ENCODE results near the gene MAP2K5.

The MAP2K5 gene

DNA sequence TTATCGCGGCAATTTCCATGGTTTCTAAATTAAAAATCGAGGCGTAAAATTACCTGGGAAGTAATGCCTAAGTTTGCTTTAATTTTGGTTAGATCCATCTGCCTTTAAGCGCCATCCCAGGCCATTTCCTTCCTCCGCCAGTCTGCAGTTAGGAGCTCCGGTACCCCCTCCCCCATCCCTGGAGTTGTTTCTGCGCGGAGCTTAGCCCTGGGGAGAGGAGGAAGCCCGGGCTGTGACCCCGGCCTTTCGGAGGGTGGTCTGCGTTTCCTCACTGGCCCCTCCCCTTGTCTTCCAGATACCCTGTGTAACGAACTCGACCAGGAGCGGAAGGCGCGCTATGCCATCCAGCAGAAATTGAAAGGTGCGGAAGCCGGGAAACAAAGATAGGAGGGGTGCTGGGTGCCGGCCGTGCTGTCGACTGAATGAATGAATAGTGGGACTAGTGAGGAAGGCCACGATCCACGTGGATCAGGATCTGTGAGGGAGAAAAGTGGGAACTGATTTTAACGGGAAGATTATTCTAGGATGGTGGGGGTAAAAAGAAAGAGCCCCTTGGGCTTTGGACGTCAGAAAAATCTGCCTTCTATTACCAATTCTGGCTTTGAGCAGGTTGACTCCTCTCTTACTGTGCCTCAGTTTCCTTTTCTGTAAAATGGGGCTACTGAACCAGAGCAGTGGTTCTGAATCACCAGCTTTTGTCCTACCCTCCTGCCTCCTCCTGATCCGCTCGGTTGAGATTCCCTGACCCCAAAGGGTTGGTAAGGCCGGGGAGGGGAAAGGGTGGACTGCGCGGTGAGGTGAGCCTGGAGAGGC, 290.6 kb downstream of the MAP2K5 start:
- DNase-seq (ENCODE audit: low read depth in 2 of 3, low spot score in 1 of 3): no peak

DNA sequence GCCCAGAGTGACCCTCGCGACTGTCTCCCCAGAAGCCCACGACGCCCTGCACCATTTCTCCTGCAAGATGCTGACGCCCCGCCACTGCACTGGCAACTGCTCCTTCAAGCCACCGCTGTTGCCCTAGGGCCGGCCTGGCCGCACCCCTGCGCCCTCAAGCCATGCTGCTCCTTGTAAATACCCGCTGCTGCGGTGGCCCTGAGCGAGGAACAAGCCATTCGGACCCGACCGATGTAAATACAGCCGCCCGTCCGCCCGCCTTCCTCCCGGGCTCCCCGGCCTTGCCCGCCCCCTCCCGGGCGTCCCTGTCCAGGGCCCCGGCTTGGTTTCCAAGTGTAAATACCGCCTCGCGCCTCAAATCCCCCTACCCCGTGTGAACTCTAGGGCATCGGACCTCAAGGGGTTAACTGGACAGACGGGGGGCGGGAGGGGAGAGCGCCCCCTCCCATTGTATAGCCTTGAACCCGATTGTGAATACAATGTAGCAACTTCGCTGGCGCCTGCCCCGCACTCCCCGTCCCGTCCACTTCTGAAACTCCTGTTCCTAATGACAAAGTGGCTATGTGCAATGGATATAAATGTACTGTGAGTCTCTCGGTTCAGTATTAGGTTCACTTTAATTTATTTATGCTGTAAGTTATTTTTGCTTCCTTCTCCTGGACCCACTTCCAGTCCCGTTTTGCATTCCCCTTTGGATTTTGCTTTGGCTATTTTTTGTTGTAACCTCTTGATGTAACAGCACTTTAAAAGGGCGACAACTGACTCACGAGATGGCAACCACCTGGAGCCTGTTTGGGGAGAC, 291.4 kb downstream of the MAP2K5 start:
- DNase-seq (ENCODE audit: low read depth in 2 of 3, low spot score in 1 of 3): no peak

DNA sequence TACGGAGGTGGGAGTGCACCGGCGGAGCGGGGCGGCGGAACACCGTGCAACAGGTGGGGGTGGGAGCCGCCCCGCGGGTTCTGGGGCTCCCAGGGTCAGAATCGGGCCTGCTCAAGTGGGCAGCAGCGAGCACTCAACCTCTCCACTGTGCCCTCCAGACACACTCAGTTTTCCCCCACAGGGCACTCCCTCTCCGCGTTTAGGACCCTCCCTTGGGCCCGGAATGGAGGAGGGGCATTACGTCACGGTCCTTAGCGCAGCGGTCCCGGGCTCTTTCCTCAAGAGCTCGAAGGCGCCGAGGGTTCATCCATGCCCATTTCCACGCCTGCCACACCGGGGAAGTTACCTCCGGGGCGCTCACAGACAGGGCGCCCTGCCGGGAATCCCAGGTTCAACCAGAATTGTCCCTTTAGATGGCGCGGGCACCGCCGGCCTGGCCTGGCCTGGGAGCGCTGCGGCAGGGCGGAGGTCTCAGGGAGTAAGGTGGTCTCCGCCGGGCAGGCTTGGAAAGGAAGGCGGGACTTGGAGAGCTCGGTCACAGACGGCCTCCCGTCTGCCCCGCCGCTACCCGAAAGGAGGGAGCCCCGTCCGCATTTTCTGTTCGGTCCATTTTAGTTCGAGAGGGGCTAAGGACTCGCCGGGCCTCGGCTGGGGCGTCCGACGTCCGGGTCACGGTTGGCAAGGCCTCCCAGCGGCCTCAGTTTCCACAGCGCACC, 292.2 kb downstream of the MAP2K5 start:
- no peak for DNase-seq (ENCODE audit: low read depth in 2 of 3, low spot score in 1 of 3)

DNA sequence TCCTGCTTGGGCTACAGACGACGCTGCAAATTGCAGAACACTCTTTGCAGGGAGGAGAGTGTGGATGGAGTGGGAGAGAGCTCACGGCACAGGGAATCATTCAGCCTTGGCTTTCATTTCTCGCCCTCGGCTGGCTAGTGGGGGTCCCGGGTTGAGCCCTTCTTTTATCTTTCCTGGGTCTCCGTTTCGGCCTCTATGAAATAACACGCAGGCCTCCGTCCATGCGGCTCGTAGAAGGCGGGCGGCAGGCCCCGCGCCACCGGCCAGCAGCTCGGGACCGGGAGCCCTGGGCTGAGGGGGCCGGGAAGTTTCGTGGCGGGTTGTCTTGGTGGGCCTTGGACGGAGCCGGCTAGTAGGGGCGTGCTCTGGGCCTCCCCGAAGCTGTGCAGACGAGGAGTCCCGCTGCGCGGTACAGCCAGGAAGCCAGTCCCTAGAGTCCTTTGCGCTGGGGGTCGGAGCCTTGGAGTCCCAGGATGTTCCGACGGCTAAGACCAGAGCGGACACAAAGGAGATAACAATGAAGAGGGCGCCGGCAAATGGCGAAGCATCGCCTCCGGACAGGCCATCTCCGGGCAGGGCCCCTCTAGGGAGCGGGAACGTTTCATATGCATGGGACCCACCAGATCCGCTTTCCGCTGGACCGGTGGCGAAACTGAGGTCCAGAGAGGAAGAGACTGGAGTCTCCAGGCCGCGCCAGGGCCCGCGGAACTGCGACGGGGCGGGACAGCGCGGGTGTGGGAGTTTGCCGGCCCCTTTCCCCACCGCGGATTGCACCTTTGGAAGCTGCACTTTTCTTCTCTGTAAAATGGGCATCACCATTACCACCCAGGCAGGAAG, 293.0 kb downstream of the MAP2K5 start:
- DNase-seq (ENCODE audit: low read depth in 2 of 3, low spot score in 1 of 3): no peak

DNA sequence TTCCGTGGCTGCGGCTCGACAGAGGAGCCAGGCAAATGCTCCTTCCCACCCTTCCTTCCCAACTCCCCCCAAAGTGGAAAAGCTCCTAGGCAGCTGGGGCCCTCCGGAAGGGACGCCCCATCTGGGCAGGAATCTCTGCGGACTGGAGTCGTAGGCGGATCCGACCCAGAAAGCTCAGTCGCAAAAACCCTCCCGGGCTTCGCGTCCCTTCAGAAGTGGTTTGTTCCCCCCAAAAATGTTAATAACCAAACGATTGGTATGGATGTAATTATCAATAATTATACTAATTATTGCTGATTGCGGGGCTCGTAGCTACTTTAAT, 293.6 kb downstream of the MAP2K5 start:
- no peak for DNase-seq (ENCODE audit: low read depth in 2 of 3, low spot score in 1 of 3)

DNA sequence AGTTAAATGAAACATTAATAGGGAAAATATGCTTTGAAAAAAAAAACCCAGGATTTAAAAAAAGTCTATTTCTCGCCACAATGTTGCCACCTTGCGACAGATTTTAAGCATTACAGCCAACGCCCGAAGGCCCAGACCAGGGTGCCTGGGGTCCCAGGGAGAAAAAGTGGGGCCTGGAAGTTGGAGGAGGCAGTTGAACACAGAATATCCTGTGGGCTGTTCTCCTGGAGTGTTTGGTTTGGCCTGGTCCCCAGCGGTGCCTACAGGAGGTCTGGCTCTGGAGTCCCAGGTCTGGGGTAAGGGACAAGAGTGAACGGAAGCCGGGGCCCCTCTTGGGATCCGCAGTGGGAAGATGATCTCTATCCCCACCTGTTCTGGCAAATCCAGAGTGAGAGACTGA, 294.0 kb downstream of the MAP2K5 start:
- peak in 1 of 3 donors; percentile 54 for DNase-seq (ENCODE audit: low read depth in 2 of 3, low spot score in 1 of 3)

DNA sequence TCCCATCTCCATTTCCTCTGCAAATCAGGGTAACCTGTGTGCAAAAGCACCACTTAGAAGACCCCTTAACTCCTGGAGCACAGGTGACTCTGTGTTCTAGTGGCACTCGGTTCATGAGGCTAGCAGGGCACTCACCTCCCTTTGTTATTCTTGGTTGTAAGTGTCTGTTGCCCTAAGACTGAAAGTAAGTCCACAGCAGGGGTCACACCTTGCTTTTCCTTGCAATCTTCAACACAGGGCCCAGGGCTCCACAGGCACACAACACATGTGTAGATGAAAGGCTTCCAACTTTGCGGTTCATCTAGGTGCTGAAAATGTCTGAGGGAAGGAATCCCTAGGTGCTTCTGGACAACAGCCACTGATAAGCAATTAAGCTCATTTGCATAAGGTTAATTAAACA, 294.5 kb downstream of the MAP2K5 start:
- no peak for DNase-seq (ENCODE audit: low read depth in 2 of 3, low spot score in 1 of 3)

DNA sequence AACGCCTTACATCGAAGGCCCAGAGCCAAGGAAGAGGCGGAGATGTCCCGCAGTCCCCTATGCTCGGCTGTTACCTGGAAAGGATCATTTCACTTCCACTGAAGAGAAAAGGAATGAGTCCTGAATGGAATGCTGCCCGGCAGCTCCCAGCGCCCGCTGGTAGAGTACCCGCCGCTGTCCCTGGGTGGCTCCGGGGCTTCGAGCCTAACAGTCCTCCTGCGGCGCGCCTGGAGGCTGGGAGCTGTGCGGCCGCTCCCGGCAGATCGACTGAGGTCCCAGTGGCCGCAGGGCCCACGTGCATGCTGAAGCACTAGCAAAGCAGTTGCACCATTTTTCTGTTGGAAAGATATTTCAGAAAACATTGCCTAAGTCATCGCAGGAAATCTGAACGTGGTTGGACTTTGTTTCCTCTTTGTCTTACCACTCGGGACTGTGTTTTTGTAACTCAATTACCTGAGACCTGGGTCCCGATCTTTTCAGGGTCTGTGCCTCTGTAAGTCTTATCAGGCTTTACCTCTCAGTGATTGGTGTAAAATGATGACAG, 296.4 kb downstream of the MAP2K5 start:
- DNase-seq (ENCODE audit: low read depth in 2 of 3, low spot score in 1 of 3): no peak

DNA sequence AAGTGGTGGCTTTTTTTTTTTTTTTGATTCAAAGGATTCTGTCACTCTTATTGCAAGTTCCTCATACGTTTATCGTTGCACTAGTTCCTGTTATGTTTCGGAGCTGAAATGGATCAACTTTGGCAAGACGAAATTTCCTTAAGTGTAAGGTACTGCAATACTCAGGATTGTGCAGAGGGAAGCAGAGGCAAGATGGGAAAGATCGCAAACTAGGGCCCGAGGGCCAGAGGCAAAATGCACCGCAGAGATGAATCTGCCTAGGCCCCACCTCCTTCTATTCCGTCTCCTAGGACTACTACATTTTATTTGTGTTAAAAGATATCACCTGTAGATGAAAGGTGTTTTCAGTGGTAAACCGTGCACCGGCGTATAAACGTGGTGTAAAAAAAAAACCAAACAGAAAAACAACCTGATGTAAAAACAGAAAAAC, 297.0 kb downstream of the MAP2K5 start:
- DNase-seq (ENCODE audit: low read depth in 2 of 3, low spot score in 1 of 3): no peak

DNA sequence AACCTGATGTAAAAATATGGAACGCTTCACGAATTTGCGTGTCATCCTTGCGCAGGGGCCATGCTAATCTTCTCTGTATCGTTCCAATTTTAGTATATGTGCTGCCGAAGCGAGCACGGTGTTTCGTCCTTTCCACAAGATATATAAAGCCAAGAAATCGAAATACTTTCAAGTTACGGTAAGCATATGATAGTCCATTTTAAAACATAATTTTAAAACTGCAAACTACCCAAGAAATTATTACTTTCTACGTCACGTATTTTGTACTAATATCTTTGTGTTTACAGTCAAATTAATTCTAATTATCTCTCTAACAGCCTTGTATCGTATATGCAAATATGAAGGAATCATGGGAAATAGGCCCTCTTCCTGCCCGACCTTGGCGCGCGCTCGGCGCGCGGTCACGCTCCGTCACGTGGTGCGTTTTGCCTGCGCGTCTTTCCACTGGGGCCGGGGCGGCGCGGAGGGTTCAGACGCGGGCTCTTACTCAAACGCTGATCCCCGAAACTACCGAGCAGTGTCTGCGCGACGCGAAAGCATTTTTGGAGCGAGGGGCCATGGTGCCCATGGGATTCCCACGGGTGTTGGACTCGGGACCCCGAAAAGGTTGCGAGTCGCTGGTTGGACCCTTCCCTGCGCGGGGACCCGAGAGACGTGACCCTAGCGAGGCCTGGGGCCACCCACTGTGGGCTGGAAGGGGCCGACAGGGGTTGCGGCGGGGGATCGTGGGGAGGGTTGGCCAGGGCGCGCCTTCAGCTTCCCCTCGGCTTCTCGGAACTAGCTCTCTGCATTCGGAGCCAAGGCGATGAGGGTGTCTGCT, 297.6 kb downstream of the MAP2K5 start, which contains the start of gene RNU6-1:
Gene RNU6-1, minus strand, starts transcription at position 117 of the 820 bp plus-strand sequence.
- peak; percentile 91 to 92 (median 91) for DNase-seq (ENCODE audit: low read depth in 2 of 3, low spot score in 1 of 3)

DNA sequence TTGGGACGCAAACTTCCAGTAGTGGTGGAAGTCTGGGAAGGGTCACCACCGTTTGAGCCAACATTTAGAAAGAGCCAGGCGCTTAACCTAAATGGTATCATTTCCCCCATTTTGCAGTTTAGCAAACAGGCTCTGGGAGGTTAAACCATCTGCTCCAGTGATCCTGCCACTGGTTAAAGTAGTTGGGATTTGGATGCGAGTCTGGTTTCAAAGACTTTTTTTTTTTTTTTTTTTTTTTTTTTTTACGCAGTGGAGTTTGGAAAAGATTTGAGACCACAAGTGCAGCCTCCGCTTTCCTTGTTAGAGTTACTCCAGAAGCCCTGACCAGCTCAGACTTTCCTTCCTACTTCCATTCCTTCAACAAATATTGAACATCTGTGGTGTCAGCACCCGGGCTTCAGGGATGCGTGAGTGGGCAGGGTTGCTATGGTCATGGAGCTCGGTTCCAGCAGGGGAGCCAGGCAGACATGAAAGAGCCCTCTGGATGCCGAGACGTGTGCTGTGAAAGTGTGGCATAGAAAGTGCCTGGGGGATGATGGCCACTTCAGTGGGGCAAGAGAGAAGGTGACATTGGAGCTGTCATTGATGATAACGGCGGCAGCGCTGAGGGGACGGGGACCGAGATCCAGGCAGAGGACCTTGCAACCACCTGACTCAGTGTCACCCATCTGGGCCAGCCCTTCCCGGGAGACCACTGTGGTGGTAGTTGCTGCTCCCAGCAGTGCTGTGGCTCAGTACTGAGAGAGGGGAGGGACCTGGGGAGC, 298.4 kb downstream of the MAP2K5 start:
- DNase-seq (ENCODE audit: low read depth in 2 of 3, low spot score in 1 of 3): no peak

DNA sequence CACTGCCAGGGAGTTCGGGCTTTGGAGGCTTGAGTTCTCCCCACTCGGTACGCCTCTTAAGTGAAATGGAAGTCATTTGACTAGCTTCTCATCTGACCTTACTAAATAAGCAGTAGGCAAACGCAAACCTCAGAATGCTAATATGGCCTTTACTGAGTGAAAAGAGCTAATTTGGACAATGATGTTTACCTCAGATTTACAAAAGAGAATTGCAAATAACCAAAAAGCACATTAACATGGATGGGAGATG, 298.9 kb downstream of the MAP2K5 start:
- no peak for DNase-seq (ENCODE audit: low read depth in 2 of 3, low spot score in 1 of 3)

DNA sequence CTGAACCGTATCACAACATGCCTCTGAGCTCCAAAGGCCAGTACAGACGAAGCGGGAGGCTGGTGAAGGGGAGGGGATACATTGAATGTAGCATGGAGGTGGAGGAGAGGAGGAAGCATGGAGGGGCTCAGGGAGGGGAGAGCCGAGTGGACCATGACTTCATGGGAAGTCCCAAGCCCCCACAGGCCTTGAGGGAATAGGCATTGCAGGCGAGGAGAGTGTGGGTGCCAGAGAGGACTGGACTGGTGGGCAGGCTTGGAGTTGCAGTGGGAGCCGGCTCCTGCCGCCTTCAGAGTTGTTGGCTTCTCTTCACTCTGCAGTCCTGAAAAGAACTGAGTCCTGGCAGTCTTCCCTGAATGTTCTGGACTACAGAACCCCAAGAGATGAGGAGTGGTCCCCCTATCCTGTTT, 300.6 kb downstream of the MAP2K5 start:
- no peak for DNase-seq (ENCODE audit: low read depth in 2 of 3, low spot score in 1 of 3)

DNA sequence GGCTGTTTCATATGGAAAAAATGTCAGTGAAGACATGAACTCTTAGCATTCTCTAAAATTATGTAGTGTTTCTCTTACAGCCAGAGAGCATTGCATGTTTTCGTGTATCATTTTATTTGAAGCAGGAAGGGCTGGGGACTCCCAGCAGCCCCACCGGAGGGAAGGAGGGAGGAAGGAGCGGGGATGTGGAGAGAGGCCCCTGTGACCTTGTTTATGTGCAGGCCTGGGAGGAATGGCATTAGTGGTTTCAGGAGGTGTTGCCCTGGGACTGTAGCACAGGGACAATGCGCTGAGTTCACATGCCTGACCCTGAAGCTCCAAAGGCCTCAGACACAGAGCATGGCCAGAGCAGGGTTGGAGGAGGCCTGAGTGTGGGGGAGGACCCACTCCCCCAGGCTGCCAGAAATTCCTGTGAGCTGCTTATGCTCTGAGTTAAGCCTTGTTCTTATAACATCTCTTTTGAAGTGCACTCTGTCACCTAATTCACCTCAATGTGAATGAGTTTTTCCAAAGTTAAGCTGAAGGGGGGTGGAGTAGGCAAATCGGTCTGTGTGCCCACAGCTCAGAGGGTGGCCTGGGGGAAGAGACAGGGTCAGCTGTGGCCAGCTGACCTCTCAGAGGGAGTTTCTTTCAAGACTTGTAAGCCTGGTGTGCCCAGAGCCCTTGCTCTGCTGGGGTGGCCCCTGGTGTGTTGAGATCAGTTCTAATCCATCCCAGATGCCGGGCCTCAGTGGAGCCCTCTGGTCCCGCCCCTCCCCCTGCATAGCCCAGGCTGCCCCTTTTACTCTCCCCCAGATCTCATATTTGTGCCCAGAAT, 301.3 kb downstream of the MAP2K5 start:
- no peak for DNase-seq (ENCODE audit: low read depth in 2 of 3, low spot score in 1 of 3)

DNA sequence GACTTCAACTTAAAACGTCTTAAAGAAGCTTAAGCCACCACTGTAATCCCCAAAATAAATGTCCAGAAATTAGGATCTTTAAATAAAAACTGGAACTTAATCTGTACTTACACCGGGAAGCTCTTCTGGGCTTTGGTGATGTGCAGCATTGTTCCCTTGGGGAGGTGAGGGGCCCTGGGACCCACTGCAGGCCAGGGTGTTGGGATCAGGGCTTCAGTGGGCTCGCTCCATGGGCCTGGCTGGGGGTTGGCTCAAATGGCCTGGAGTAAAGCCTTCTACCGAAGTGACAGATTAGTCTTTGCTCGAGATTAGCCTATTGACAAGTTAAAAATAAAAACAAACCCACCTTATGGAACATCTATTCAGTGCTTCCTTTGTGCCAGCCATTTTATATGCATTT, 303.5 kb downstream of the MAP2K5 start:
- DNase-seq (ENCODE audit: low read depth in 2 of 3, low spot score in 1 of 3): no peak

DNA sequence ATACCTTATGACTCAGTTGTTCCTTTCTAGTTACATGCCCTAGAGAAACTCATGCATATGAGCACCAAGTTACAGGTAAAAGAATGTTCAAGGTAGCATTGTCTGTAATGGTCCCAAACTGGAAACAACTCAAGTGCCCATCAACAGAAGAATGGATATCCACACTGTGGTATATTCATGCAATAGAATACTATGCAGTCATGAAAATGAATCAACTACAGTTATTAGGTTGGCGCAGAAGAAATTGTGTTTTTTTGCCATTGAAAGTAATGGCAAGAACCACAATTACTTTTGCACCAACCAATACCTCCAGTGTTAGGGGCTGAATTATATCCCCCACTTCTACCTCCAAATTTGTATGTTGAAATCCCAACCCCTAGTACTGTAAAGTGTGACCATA, 307.0 kb downstream of the MAP2K5 start:
- DNase-seq (ENCODE audit: low read depth in 2 of 3, low spot score in 1 of 3): no peak

DNA sequence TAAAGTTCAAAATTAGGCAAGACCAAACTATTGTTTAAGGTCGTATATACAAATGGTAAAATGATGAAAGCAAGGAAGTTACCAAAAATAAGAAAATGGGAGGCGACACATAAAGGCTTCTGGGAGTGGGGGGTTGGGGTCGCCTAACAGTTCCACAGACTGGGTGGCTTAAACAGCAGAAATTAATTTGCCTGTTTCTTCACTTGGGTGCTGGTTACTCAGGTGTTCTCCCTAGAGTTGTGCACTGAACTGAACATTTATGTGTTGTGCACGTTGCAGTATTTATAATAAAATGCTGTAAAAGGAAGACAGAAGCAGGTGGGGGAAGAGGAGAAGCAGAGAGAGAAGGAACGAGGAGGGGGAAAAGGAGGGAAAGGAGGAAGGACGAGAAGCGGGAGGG, 307.8 kb downstream of the MAP2K5 start:
- DNase-seq (ENCODE audit: low read depth in 2 of 3, low spot score in 1 of 3): no peak

DNA sequence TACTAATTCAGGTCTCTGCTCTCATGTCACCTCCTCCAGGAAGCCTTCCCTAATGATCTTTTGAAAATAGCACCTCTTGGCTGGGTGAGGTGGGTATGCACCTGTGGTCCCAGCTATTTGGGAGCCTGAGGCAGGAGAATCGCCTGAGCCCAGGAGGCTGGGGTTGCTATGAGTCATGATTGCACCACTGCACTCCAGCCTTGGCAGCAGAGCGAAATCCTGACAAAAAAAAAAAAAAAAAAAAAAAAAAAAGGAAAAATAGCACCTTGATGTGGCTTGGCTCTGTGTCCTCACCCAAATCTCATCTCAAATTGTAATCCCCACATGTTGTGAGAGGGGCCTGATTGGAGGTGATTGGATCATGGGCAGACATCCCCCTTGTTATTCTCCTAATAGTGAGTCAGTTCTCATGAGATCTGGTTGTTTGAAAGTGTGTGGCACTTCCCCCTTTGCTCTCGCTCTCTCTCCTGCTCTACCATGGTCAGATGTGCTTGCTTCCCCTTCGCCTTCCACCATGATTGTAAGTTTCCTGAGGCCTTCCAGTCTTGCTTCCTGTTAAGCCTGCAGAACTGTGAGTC, 308.6 kb downstream of the MAP2K5 start:
- DNase-seq (ENCODE audit: low read depth in 2 of 3, low spot score in 1 of 3): no peak
